Thyroid gland (tissue), 4 donors: ENCODE measurements around the gene POGLUT2. TPM values are rescaled to one million over a fixed set of nuclear protein-coding genes. Genes with fewer than 3 reads are reported as not detected.
A peak's percentile ranks its signal among the peaks of the same experiment; 100 is the strongest.

ENCODE experiments used
- DNase-seq, 2 donors: peaks; one replicate each; pipeline ENCODE4 v3.0.0-alpha.2; 2019
- H3K27ac ChIP-seq, 3 donors: fragments of 200-600 bp; sonication (generic); 1 replicate in 2 of 3; 2 replicates in 1 of 3; pipeline ENCODE4 v1.5.1; 2016 to 2019; ENCODE audit warnings: mild to moderate bottlenecking in 1 of 3, moderate library complexity in 1 of 3
- H3K27me3 ChIP-seq: fragments of 200-600 bp; sonication (generic); one replicate; pipeline ENCODE4 v1.5.1; 2019
- H3K36me3 ChIP-seq, 2 donors: fragments of 200-600 bp; sonication (generic); one replicate each; pipeline ENCODE4 v1.5.1; 2016 to 2019
- H3K4me1 ChIP-seq, 2 donors: fragments of 200-600 bp; sonication (generic); one replicate each; pipeline ENCODE4 v1.5.1; 2017 to 2019
- H3K4me3 ChIP-seq, 3 donors: fragments of 200-600 bp; sonication (generic); replicated peaks in 1 of 3; 1 replicate in 2 of 3; 2 replicates in 1 of 3; pipeline ENCODE4 v1.5.1; 2016; ENCODE audit warnings: mild to moderate bottlenecking in 1 of 3
- H3K9me3 ChIP-seq: fragments of 200-600 bp; sonication (generic); one replicate; pipeline ENCODE4 v1.5.1; 2017
- POLR2A ChIP-seq, 2 donors: fragments of 450-650 bp; IDR thresholded peaks; one replicate each; pipeline ENCODE4 v1.6.1; 2017; ENCODE audit warnings: antibody characterized with exemption in 2 of 2, mild to moderate bottlenecking in 2 of 2, moderate library complexity in 1 of 2
- WGBS, 2 donors: methylation state at CpG; one replicate each; pipeline ENCODE4 v1.1.5; 2017; 5-methylcytosine and 5-hydroxymethylcytosine counted together
- intact Hi-C: fragments of 100-400 bp; cut with DNase I; formaldehyde crosslinking; loops from one replicate; pipeline ENCODE4 v1.15.1; 2023
- total RNA-seq, 4 donors: library from RNA; depleted of rRNA; stranded (reverse); fragments of >200 nt; gene quantifications; one replicate each; pipeline ENCODE4 v1.2.3, GENCODE V29; 2016
- TF ChIP-seq, protein P1 (sequence below), 6 experiments: fragments of 200-600 bp in 3 of 6; fragments of 450-650 bp in 3 of 6; sonication (generic) in 3 of 6; IDR thresholded peaks; one replicate each; pipeline ENCODE4 v1.5.1; 2016 to 2019; ENCODE audit warnings: antibody characterized with exemption in 6 of 6, mild to moderate bottlenecking in 2 of 6, inconsistent platforms in 1 of 6, moderate library complexity in 1 of 6

POGLUT2 gene
- total RNA-seq, 4 donors from 2014 or later, result 2.8 to 10.2 (median 3.5) TPM

DNA sequence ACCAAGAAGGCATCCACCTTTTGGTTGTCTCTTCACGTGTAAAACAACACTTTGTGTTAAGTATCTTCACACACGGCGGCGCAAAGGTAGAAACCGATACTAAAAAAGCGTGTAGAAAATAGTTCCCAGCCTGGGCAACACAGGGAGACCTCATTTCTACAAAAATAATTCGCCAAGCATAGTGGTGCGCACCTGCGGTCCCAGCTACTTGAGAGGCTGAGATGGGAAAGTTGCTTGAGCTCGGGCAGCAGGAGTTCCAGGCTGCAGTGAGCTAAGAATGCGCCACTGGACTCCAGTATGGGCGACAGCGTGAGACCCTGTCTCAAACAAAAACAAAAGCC, 46.5 kb upstream of the POGLUT2 start:
- peak overlapping the region; percentile 74 to 98 (median 95) for H3K27ac ChIP-seq
- H3K36me3 ChIP-seq, result no peaks in the 10 kb centered on the region
- intact Hi-C loops, result loop anchor here (5.0 kb wide), 1 partner anchor 263 kb away; no protein-coding TSS in a partner anchor
- H3K4me3 ChIP-seq, result peak overlapping the region; percentile 43 to 85 (median 49)
- no peaks in the 10 kb centered on the region for H3K27me3 ChIP-seq
- DNase-seq, result no peak
- WGBS, 2 donors, result 1% methylated on average over 13 of the region's 13 CpGs
- no peak for TF ChIP-seq POLR2A (IDR thresholded peaks at IDR 0.05)
- TF ChIP-seq, protein P1, sequence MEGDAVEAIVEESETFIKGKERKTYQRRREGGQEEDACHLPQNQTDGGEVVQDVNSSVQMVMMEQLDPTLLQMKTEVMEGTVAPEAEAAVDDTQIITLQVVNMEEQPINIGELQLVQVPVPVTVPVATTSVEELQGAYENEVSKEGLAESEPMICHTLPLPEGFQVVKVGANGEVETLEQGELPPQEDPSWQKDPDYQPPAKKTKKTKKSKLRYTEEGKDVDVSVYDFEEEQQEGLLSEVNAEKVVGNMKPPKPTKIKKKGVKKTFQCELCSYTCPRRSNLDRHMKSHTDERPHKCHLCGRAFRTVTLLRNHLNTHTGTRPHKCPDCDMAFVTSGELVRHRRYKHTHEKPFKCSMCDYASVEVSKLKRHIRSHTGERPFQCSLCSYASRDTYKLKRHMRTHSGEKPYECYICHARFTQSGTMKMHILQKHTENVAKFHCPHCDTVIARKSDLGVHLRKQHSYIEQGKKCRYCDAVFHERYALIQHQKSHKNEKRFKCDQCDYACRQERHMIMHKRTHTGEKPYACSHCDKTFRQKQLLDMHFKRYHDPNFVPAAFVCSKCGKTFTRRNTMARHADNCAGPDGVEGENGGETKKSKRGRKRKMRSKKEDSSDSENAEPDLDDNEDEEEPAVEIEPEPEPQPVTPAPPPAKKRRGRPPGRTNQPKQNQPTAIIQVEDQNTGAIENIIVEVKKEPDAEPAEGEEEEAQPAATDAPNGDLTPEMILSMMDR (IDR thresholded peaks at IDR 0.05), result no peak
- no peaks in the 10 kb centered on the region for H3K9me3 ChIP-seq
- peaks cover 7 to 12% of the 10 kb centered on the region in 2 donors for H3K4me1 ChIP-seq

DNA sequence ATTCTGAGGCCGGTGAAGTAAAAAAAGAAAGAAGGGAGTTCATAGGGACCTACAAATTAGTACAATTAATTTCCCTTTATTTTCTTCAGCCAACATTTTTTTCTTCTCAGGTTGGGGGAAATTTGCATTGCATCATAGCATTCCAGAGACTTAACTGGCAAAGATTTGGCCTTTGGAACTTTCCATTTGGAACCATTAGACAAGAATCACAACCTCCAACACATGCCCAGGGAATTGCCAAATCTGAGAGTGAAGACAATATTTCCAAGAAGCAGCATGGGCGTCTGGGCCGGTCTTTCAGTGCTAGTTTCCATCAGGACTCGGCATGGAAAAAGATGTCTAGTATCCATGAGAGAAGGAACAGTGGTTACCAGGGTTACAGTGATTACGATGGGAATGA, 40.7 kb upstream of the POGLUT2 start:
- intact Hi-C loops, result no loop called here
- 86 to 95% methylated on average over 5 of the region's 5 CpGs for WGBS, 2 donors
- Histone ChIP-seq H3K4me1 (no peaks in the 10 kb centered on the region), H3K4me3 (no peak overlapping the region), H3K27me3 (no peaks in the 10 kb centered on the region), H3K36me3 (peaks cover 9 to 13% of the 10 kb centered on the region in 2 donors), H3K27ac (no peak overlapping the region), H3K9me3 (no peaks in the 10 kb centered on the region)
- TF ChIP-seq, protein P1 (IDR thresholded peaks at IDR 0.05), result no peak
- no peak for TF ChIP-seq POLR2A (IDR thresholded peaks at IDR 0.05)
- no peak for DNase-seq

DNA sequence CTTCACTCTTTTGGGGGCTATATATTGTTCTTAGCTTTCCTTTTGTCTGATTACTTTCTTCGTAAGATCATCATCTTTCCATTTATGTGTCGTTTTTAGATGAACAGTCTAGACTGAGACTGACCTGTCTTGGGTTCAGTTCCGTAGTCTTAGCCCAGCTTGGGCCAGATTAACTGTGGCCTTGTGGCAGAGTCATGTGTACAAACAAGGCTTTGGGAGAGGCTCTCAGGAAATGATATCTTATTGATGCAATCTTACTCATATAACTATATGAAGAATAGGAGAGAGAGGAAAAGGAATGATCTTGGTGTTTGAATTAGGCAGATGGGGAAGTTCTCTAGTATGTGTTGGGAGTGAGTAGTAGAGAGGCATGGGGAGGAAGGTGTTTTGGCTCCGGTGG, 40.2 kb upstream of the POGLUT2 start:
- peaks cover 9 to 13% of the 10 kb centered on the region in 2 donors for H3K36me3 ChIP-seq
- H3K27me3 ChIP-seq, result no peaks in the 10 kb centered on the region
- no peaks in the 10 kb centered on the region for H3K4me1 ChIP-seq
- no peak for DNase-seq
- 46 to 47% methylated on average over 4 of the region's 4 CpGs for WGBS, 2 donors
- no peak overlapping the region for H3K27ac ChIP-seq
- H3K4me3 ChIP-seq, result no peak overlapping the region
- TF ChIP-seq, protein P1 (IDR thresholded peaks at IDR 0.05), result no peak
- TF ChIP-seq POLR2A (IDR thresholded peaks at IDR 0.05), result no peak
- H3K9me3 ChIP-seq, result no peaks in the 10 kb centered on the region
- intact Hi-C loops, result no loop called here

GRCh38 chr13:102838273-102838672, 39.5 kb upstream of the POGLUT2 start:
- Histone ChIP-seq H3K36me3 (peaks cover 9 to 17% of the 10 kb centered on the region in 2 donors), H3K4me1 (no peaks in the 10 kb centered on the region), H3K27me3 (no peaks in the 10 kb centered on the region), H3K9me3 (no peaks in the 10 kb centered on the region), H3K27ac (no peak overlapping the region), H3K4me3 (no peak overlapping the region)
- TF ChIP-seq, protein P1 (IDR thresholded peaks at IDR 0.05), result no peak
- TF ChIP-seq POLR2A (IDR thresholded peaks at IDR 0.05), result no peak
- WGBS, 2 donors, result 70 to 85% methylated on average over 1 of the region's 1 CpG
- DNase-seq, result no peak
- intact Hi-C loops, result no loop called here

GRCh38 chr13:102836471-102836870, 37.7 kb upstream of the POGLUT2 start:
- intact Hi-C loops, result no loop called here
- no peak for DNase-seq
- Histone ChIP-seq H3K27ac (no peak overlapping the region), H3K4me1 (no peaks in the 10 kb centered on the region), H3K27me3 (no peaks in the 10 kb centered on the region), H3K4me3 (no peak overlapping the region), H3K36me3 (peaks cover 9 to 17% of the 10 kb centered on the region in 2 donors), H3K9me3 (no peaks in the 10 kb centered on the region)
- 96 to 97% methylated on average over 4 of the region's 4 CpGs for WGBS, 2 donors
- no peak for TF ChIP-seq POLR2A (IDR thresholded peaks at IDR 0.05)
- TF ChIP-seq, protein P1 (IDR thresholded peaks at IDR 0.05), result no peak
